Measurements from ENCODE around the gene TNFRSF1B. TPM values are rescaled to one million over a fixed set of nuclear protein-coding genes. Genes with fewer than 3 reads are reported as not detected.

Gene TNFRSF1B
- polyA plus RNA-seq, 3 donors, result 5.8 to 44.3 (median 21.4) TPM

GRCh38 chr1:12229386-12229834 lies 62.6 kb downstream of the TNFRSF1B start:
- WGBS, 3 donors, result 53 to 64% (median 62%) methylated on average over 13 of the region's 13 CpGs
- H3K27ac ChIP-seq (ENCODE audit: low read depth, low read length), result no peak overlapping the region

- 0 to 1% (median 0%) methylated on average over 65 to 77 of the region's 77 CpGs for WGBS, 3 donors
- peak within 1 kb of the TSS; percentile 3 for H3K27ac ChIP-seq (ENCODE audit: low read depth, low read length)
These were observed 63.2 kb downstream of the TNFRSF1B start, which contains the start of gene VPS13D for GRCh38 chr1:12229835-12230548. VPS13D (plus strand) TSS chr1:12230030; CDS start chr1:12234267, 4,237 bp downstream.

DNA sequence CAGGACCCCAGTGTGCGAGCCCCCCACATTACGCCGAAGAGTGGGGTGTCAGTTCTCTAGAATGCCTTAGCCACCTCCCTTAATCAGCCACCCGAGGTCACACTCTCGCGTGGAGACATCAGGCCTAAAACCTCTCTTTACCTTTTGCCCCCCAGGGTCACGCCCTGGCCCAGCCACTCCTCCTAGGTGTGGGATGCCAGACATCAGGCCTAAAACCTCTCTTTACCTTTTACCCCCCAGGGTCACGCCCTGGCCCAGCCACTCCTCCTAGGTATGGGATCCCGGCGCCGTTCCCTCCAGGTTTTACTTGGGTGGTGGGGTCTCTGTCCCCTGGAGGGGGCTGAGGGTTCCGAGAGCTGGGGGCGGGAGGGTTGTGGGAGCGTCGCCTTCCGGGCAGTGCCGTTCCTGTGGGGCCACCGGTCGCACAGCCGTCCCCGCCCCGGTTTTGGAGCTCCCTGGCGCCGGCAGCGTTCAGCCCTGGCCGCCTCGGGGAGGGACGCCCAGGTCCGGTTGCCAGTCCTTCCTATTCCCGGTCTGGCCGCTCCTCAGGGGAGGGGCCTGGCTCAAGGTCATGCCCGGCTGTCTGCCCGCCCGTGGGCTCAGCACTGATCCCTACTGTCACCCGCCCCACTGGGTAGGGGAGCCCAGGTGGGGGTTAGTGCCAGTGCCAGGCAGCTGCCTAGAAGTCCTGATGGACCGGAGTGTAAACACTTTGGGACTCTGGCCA lies 63.9 kb downstream of the TNFRSF1B start:
- 0 to 1% (median 0%) methylated on average over 34 to 36 of the region's 36 CpGs for WGBS, 3 donors
- H3K27ac ChIP-seq (ENCODE audit: low read depth, low read length), result peak overlapping the region; percentile 3

DNA sequence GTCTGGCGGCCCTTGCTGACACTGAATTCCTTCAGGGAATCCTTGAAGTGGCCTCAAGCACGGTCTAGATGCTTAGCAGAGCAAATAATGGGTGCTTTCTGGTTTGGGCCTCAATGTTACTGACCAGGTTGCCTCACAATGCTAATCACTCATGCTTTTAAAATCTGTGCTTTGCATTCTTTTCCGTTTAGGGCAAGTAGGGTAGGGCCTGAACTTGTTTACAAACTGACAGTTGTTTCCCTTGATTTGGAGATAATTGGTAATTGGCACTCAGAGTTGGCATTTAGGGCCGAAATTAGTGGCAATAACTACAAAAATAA lies 64.4 kb downstream of the TNFRSF1B start:
- WGBS, 3 donors, result 6 to 25% (median 23%) methylated on average over 4 of the region's 4 CpGs
- no peak overlapping the region for H3K27ac ChIP-seq (ENCODE audit: low read depth, low read length)

DNA sequence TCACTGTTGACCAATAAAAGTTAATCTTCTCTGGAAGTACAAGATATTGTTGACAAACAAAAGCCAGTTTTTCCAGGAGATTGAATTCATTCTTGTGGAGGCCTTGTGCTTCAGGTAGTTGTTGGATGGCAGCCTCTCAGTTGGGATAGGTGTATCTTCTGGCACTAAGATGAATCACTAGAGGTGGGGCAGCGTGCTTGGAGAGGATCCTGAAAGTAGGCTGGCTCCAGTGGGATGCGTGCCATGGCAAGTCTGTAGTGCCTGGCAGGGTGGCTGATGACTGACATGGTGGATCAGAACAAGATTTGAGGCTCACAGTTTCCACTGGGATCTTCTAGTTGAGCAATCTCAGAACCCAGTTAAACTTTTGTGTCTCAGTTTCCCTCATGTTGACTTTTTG lies 65.4 kb downstream of the TNFRSF1B start:
- H3K27ac ChIP-seq (ENCODE audit: low read depth, low read length), result no peak overlapping the region
- WGBS, 3 donors, result 81 to 88% (median 86%) methylated on average over 2 of the region's 2 CpGs

DNA sequence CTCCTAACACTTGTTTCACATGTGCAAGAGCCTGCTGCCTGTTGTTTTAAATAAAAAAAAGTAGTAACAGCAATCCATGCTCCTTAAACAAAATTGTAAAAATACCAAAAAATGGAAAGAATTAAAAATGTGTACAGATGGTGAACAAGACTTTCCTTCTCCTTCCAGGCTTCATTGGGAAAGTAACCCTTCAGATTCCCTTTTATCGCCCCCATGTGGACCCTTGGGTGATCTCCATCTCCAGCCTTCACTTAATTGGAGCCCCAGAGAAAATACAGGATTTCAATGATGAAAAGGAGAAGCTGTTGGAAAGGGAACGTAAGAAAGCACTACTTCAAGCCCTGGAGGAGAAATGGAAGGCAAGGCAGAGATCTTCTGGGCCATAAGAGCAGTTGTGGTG lies 77.3 kb downstream of the TNFRSF1B start:
- 65 to 75% (median 74%) methylated on average over 2 of the region's 2 CpGs for WGBS, 3 donors
- no peak overlapping the region for H3K27ac ChIP-seq (ENCODE audit: low read depth, low read length)

GRCh38 chr1:12244585-12244984 lies 77.8 kb downstream of the TNFRSF1B start:
- no peak overlapping the region for H3K27ac ChIP-seq (ENCODE audit: low read depth, low read length)
- WGBS, 3 donors, result 83 to 95% (median 93%) methylated on average over 5 of the region's 5 CpGs

- 77 to 92% (median 91%) methylated on average over 3 of the region's 3 CpGs for WGBS, 3 donors
- no peak overlapping the region for H3K27ac ChIP-seq (ENCODE audit: low read depth, low read length)
These were observed 78.3 kb downstream of the TNFRSF1B start for GRCh38 chr1:12245116-12245515.

DNA sequence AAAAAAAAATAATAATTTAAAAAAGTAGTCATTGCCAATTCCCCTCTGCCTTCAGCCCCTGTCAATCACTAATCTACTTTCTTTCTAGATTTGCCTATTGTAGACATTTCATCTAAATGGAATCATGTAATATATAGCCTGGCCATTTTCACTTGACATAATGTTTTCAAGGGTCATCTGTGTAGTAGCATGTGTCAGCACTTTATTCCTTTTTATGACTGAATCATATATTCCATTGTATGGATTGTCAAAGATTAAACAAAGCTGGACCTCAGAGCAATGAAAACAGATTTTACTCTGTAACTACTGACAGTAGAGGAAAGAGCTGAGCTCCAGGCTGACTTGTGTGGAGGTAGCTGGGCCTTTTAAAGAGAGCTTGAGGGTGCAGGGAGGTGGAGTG lies 78.9 kb downstream of the TNFRSF1B start:
- no peak overlapping the region for H3K27ac ChIP-seq (ENCODE audit: low read depth, low read length)

DNA sequence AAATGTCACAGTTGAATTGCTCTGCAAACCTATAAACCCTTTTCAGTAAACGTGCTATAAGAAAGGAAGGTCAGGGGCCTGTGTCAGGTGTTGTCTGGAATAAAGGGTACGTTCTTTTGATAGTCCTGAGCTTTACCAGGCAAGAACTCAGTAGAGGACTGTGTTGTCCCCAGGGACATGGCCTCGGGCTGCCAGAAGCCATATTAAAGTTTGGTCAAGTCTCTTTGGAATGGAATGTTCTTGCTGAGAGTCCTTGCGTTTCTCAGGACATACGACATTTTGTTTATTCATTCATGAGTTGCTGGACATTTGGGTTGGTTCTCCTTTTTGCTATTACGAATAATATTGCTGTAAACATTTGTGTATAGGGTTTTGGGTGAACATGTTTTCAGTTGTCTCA lies 79.8 kb downstream of the TNFRSF1B start:
- WGBS, 3 donors, result 71 to 81% (median 77%) methylated on average over 6 of the region's 6 CpGs
- H3K27ac ChIP-seq (ENCODE audit: low read depth, low read length), result no peak overlapping the region

GRCh38 chr1:12249181-12249580 lies 82.4 kb downstream of the TNFRSF1B start:
- WGBS, 3 donors, result 96 to 100% (median 96%) methylated on average over 1 of the region's 1 CpG
- H3K27ac ChIP-seq (ENCODE audit: low read depth, low read length), result no peak overlapping the region

- no peak overlapping the region for H3K27ac ChIP-seq (ENCODE audit: low read depth, low read length)
- WGBS, 3 donors, result 84 to 87% (median 84%) methylated on average over 6 of the region's 6 CpGs
These were observed 83.0 kb downstream of the TNFRSF1B start for GRCh38 chr1:12249748-12250147.

DNA sequence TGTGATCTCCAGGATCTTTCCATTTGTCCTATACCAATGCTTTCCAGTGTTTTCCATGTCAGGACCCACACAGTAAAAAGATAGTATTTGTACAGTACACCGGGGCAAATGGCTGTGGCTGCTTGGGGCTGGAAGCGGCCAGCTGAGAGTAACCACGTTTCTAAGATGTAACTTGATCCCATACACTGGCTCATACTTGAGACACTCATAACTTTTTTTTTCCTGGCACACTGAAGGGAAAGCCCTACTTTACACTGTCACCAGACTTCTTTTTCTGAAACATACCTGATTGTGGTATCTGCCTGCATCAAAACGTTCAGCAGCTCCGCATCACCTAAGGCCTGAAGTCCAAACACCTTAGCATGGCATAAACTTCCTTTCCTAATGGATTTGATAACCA lies 84.7 kb downstream of the TNFRSF1B start:
- 73 to 80% (median 78%) methylated on average over 5 of the region's 5 CpGs for WGBS, 3 donors
- no peak overlapping the region for H3K27ac ChIP-seq (ENCODE audit: low read depth, low read length)

GRCh38 chr1:12255913-12256312 lies 89.1 kb downstream of the TNFRSF1B start:
- WGBS, 3 donors, result 94 to 100% (median 99%) methylated on average over 2 of the region's 2 CpGs

GRCh38 chr1:12258272-12258671 lies 91.5 kb downstream of the TNFRSF1B start:
- 75 to 86% (median 85%) methylated on average over 7 of the region's 7 CpGs for WGBS, 3 donors
- H3K27ac ChIP-seq (ENCODE audit: low read depth, low read length), result no peak overlapping the region

More at GRCh38 chr1:12255913-12256312, 89.1 kb downstream of the TNFRSF1B start:
- H3K27ac ChIP-seq (ENCODE audit: low read depth, low read length), result no peak overlapping the region

Other genes starting within 250 kb of the TNFRSF1B start
- 10 to 100 TPM; 19.2 to 38.2 (median 35.7) TPM for gene KIAA2013, start 240.6 kb upstream of the TNFRSF1B start, polyA plus RNA-seq
- gene PLOD1, start 232.3 kb upstream of the TNFRSF1B start, polyA plus RNA-seq, result 10 to 100 TPM; 46.7 to 71.4 (median 47.0) TPM
- 10 to 100 TPM; 19.0 to 53.3 (median 50.5) TPM for gene MFN2, start 186.5 kb upstream of the TNFRSF1B start, polyA plus RNA-seq
- gene MIIP, start 147.5 kb upstream of the TNFRSF1B start, polyA plus RNA-seq, result 10 to 100 TPM; 19.0 to 34.0 (median 29.4) TPM
- gene TNFRSF8, start 103.7 kb upstream of the TNFRSF1B start, polyA plus RNA-seq, result 1 to 10 TPM in 2 of 3 donors, under 1 TPM in 1; 0.40 to 3.8 (median 2.8) TPM
- gene VPS13D, start 63.0 kb downstream of the TNFRSF1B start, polyA plus RNA-seq, result 10 to 100 TPM; 10.6 to 40.7 (median 23.4) TPM